Measurements from ENCODE around the gene BTF3. TPM values are rescaled to one million over a fixed set of nuclear protein-coding genes. Genes with fewer than 3 reads are reported as not detected.

Gene BTF3
- total and polyA plus RNA-seq, 2 experiments from 2014 or later, result 249 to 595 TPM

DNA sequence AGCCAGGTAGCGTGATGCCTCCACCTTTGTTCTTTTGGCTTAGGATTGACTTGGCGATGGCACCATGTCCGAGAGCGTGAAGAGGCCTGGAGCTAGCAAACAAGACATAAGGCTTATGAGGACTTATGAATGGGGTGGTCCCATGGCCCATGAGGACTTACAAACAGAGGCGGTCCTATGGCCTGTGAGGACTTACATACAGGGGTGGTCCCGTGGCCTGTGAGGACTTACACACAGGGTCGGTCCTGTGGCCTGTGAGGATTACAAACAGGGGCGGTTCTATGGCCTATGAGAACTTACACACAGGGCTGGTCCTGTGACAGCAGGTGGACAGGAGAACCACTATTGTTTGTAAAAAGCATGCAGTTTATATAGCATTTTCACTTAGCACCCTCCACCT lies 28.4 kb upstream of the BTF3 start:
- H3K4me3 ChIP-seq, result no peak overlapping the region

DNA sequence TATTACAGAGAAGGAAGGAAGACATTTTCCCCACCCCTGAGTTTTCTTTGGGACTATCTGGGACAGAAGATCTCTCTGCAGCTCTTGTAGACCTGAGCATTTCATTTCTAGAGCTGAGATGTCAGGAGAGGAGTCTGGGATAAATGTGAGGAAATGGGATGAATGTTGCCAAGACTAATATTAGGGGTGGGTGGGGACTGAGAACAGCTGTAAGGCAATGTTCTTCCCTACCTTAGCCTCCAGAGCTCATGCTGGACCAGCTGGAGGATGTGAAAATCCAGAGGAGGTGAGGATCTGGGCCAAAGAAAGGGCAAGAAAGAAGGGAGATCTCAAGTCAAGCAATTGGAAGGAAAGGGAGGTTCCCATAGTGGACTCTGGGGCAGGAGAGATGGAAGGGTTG lies 26.6 kb upstream of the BTF3 start:
- Histone ChIP-seq H3K9me3 (ENCODE audit: low read depth) (no peaks in the 10 kb centered on the region), H3K9ac (no peak overlapping the region), H3K4me3 (no peak overlapping the region), H3F3A (ENCODE audit: insufficient read depth) (no peaks in the 10 kb centered on the region), H3K4me2 (ENCODE audit: unreplicated experiment) (no peak overlapping the region), H2AFZ (no peak overlapping the region), H3K27me3 (replicated peaks; ENCODE audit: insufficient read depth) (no peaks in the 10 kb centered on the region), H4K20me1 (ENCODE audit: insufficient read depth) (no peaks in the 10 kb centered on the region), H3K27ac (no peak overlapping the region), H3K4me1 (ENCODE audit: insufficient read depth) (no peaks in the 10 kb centered on the region), H3K36me3 (ENCODE audit: low read depth) (no peaks in the 10 kb centered on the region), H3K9me2 (ENCODE audit: insufficient read depth) (no peaks in the 10 kb centered on the region), H3K79me2 (ENCODE audit: insufficient read depth) (no peaks in the 10 kb centered on the region)
- in situ Hi-C loops (cut with MboI), result no loop called here
- TF ChIP-seq EZH2phosphoT487 (IDR thresholded peaks at IDR 0.05; ENCODE audit: insufficient read depth, low read depth) (no peak), EZH2 (IDR thresholded peaks at IDR 0.05; ENCODE audit: insufficient read depth, poor library complexity, severe bottlenecking) (no peak)
- DNase-seq, result no peak

More for the DNA sequence above, 28.4 kb upstream of the BTF3 start:
- Histone ChIP-seq H3K36me3 (ENCODE audit: low read depth) (no peaks in the 10 kb centered on the region), H3K27ac (no peak overlapping the region), H3F3A (ENCODE audit: insufficient read depth) (no peaks in the 10 kb centered on the region), H3K4me1 (ENCODE audit: insufficient read depth) (no peaks in the 10 kb centered on the region), H3K27me3 (replicated peaks; ENCODE audit: insufficient read depth) (no peaks in the 10 kb centered on the region), H2AFZ (no peak overlapping the region), H3K4me2 (ENCODE audit: unreplicated experiment) (no peak overlapping the region), H3K79me2 (ENCODE audit: insufficient read depth) (no peaks in the 10 kb centered on the region), H3K9me3 (ENCODE audit: low read depth) (no peaks in the 10 kb centered on the region), H3K9ac (no peak overlapping the region), H4K20me1 (ENCODE audit: insufficient read depth) (no peaks in the 10 kb centered on the region), H3K9me2 (ENCODE audit: insufficient read depth) (no peaks in the 10 kb centered on the region)
- WGBS, 2 experiments (ENCODE audit: low coverage in 1 of 2, low lambda C conversion rate in 2 of 2, missing lambda C conversion rate in 2 of 2), result 85 to 88% methylated on average over 8 of the region's 8 CpGs
- in situ Hi-C loops (cut with MboI), result no loop called here
- TF ChIP-seq EZH2 (IDR thresholded peaks at IDR 0.05; ENCODE audit: insufficient read depth, poor library complexity, severe bottlenecking), result no peak
- no peak for TF ChIP-seq EZH2phosphoT487 (IDR thresholded peaks at IDR 0.05; ENCODE audit: insufficient read depth, low read depth)
- no peak for DNase-seq

DNA sequence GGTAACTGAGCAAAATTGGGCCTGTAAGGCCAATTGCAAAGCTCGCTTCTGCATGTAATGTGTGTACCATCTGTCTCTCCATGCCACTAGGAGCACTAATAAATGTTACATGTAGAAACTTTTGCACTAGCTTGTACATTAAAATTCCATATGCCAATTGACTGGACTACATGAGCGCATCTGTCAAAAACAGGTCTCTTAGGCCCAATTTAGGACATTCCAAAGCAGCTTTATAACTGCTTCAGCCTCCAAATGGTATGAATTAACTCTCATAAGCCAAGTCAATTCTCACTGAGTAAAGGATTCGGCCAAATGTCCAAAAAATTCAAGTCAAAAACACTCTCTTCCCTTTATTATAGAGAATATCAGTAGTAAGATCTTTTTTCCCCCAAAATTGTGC lies 26.1 kb upstream of the BTF3 start:
- in situ Hi-C loops (cut with MboI), result no loop called here
- no peaks in the 10 kb centered on the region for H3K27me3 ChIP-seq (replicated peaks; ENCODE audit: insufficient read depth)
- DNase-seq, result no peak
- no peaks in the 10 kb centered on the region for H3K4me1 ChIP-seq (ENCODE audit: insufficient read depth)
- H3K9me2 ChIP-seq (ENCODE audit: insufficient read depth), result no peaks in the 10 kb centered on the region
- no peaks in the 10 kb centered on the region for H3K79me2 ChIP-seq (ENCODE audit: insufficient read depth)
- WGBS, 2 experiments (ENCODE audit: low coverage in 1 of 2, low lambda C conversion rate in 2 of 2, missing lambda C conversion rate in 2 of 2), result 61 to 64% methylated on average over 3 of the region's 3 CpGs
- no peak overlapping the region for H3K4me3 ChIP-seq
- no peaks in the 10 kb centered on the region for H3F3A ChIP-seq (ENCODE audit: insufficient read depth)
- no peaks in the 10 kb centered on the region for H4K20me1 ChIP-seq (ENCODE audit: insufficient read depth)
- no peaks in the 10 kb centered on the region for H3K36me3 ChIP-seq (ENCODE audit: low read depth)
- H3K27ac ChIP-seq, result no peak overlapping the region
- TF ChIP-seq EZH2phosphoT487 (IDR thresholded peaks at IDR 0.05; ENCODE audit: insufficient read depth, low read depth) (no peak), EZH2 (IDR thresholded peaks at IDR 0.05; ENCODE audit: insufficient read depth, poor library complexity, severe bottlenecking) (no peak)
- H3K9me3 ChIP-seq (ENCODE audit: low read depth), result no peaks in the 10 kb centered on the region
- H3K4me2 ChIP-seq (ENCODE audit: unreplicated experiment), result no peak overlapping the region
- H2AFZ ChIP-seq, result no peak overlapping the region
- H3K9ac ChIP-seq, result no peak overlapping the region

DNA sequence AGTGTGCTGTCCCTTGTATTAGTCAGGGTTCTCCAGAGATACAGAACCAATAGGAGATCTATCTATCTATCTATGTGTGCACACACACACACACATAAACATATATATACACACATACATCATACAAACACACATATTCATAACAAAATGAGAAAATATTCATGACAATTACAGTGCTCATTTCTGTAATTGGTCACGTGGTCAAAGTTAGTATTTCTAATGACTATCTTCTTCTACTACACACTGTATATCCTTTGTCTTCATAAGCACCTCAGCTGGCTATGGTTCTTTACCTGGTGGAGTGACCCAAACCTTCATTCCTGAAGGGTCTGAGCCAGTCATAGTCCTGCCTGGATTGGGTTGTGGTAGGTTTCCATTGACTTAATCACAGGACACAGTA lies 17.7 kb upstream of the BTF3 start:
- no peak overlapping the region for H2AFZ ChIP-seq
- H3K9ac ChIP-seq, result no peak overlapping the region
- DNase-seq, result no peak
- in situ Hi-C loops (cut with MboI), result no loop called here
- 65 to 74% methylated on average over 1 of the region's 1 CpG for WGBS, 2 experiments (ENCODE audit: low coverage in 1 of 2, low lambda C conversion rate in 2 of 2, missing lambda C conversion rate in 2 of 2)
- no peaks in the 10 kb centered on the region for H3K36me3 ChIP-seq (ENCODE audit: low read depth)
- H3K27ac ChIP-seq, result no peak overlapping the region
- H3K9me2 ChIP-seq (ENCODE audit: insufficient read depth), result no peaks in the 10 kb centered on the region
- no peaks in the 10 kb centered on the region for H3K4me1 ChIP-seq (ENCODE audit: insufficient read depth)
- H3F3A ChIP-seq (ENCODE audit: insufficient read depth), result peaks cover 5% of the 10 kb centered on the region; the same call in 1 of the 2 replicates
- H3K4me2 ChIP-seq (ENCODE audit: unreplicated experiment), result no peak overlapping the region
- H3K27me3 ChIP-seq (replicated peaks; ENCODE audit: insufficient read depth), result no peaks in the 10 kb centered on the region
- no peaks in the 10 kb centered on the region for H3K9me3 ChIP-seq (ENCODE audit: low read depth)
- H3K4me3 ChIP-seq, result no peak overlapping the region
- no peaks in the 10 kb centered on the region for H4K20me1 ChIP-seq (ENCODE audit: insufficient read depth)
- H3K79me2 ChIP-seq (ENCODE audit: insufficient read depth), result no peaks in the 10 kb centered on the region
- no peak for TF ChIP-seq EZH2phosphoT487 (IDR thresholded peaks at IDR 0.05; ENCODE audit: insufficient read depth, low read depth)
- TF ChIP-seq EZH2 (IDR thresholded peaks at IDR 0.05; ENCODE audit: insufficient read depth, poor library complexity, severe bottlenecking), result no peak

All from GM23248 (cell line).